ENCODE results near the gene SPSB1. TPM values are rescaled to one million over a fixed set of nuclear protein-coding genes. Genes with fewer than 3 reads are reported as not detected.
A peak's percentile ranks its signal among the peaks of the same experiment; 100 is the strongest.

SPSB1 gene
- total RNA-seq, 2 donors from 2014 or later: 20.4 to 26.9 TPM

DNA sequence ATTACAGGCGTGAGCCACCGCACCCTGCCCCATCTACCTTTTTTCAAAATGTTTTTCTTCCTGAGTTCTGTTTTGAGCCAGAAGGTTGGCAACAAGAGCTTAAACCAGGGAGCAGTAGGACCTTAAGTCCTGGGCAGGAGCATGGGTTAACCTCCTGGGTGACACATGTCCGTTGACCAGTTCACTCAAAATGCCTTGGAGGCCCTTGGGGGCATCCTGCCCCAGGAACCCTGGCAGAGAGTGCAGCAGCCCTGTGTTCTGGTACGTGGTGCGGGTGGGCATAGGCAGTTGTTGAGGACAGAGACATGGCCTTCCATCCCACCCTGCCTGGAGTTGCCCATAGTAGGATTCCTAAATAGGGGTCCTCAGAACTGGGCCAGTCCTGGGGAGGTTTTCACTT lies 46.5 kb upstream of the SPSB1 start:
- H3K27ac ChIP-seq (ENCODE audit: low read depth, low read length): no peak overlapping the region
- WGBS, 2 experiments (ENCODE audit: insufficient coverage in 1 of 2, insufficient read length in 1 of 2): 94 to 98% methylated on average over 4 to 5 of the region's 5 CpGs
- H3K9me3 ChIP-seq (ENCODE audit: control insufficient read depth, low read length): no peaks in the 10 kb centered on the region
- Mint-ChIP-seq H3K36me3 (ENCODE audit: low read depth) (peaks cover 8% of the 10 kb centered on the region), H3K4me1 (peaks cover 34% of the 10 kb centered on the region), H3K4me3 (no peak overlapping the region), H3K27me3 (ENCODE audit: insufficient read depth) (peaks cover 19% of the 10 kb centered on the region), H3K9me3 (no peaks in the 10 kb centered on the region), H3K27ac (no peak overlapping the region)
- H3K36me3 ChIP-seq (ENCODE audit: control insufficient read depth, insufficient read depth, low read length): no peaks in the 10 kb centered on the region
- H3K27me3 ChIP-seq (ENCODE audit: control insufficient read depth, insufficient read depth, low read length, poor library complexity, severe bottlenecking): no peaks in the 10 kb centered on the region
- TF ChIP-seq, protein P1, sequence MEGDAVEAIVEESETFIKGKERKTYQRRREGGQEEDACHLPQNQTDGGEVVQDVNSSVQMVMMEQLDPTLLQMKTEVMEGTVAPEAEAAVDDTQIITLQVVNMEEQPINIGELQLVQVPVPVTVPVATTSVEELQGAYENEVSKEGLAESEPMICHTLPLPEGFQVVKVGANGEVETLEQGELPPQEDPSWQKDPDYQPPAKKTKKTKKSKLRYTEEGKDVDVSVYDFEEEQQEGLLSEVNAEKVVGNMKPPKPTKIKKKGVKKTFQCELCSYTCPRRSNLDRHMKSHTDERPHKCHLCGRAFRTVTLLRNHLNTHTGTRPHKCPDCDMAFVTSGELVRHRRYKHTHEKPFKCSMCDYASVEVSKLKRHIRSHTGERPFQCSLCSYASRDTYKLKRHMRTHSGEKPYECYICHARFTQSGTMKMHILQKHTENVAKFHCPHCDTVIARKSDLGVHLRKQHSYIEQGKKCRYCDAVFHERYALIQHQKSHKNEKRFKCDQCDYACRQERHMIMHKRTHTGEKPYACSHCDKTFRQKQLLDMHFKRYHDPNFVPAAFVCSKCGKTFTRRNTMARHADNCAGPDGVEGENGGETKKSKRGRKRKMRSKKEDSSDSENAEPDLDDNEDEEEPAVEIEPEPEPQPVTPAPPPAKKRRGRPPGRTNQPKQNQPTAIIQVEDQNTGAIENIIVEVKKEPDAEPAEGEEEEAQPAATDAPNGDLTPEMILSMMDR (conservative IDR thresholded peaks at IDR 0.05): no peak
- H3K4me1 ChIP-seq (ENCODE audit: control insufficient read depth, insufficient read depth, low read length): peaks cover 23% of the 10 kb centered on the region
- H3K9ac ChIP-seq (ENCODE audit: extremely low read depth, low read length, poor library complexity, severe bottlenecking): no peak overlapping the region
- H3K4me3 ChIP-seq (ENCODE audit: low read length): no peak overlapping the region
- no peak for DNase-seq

DNA sequence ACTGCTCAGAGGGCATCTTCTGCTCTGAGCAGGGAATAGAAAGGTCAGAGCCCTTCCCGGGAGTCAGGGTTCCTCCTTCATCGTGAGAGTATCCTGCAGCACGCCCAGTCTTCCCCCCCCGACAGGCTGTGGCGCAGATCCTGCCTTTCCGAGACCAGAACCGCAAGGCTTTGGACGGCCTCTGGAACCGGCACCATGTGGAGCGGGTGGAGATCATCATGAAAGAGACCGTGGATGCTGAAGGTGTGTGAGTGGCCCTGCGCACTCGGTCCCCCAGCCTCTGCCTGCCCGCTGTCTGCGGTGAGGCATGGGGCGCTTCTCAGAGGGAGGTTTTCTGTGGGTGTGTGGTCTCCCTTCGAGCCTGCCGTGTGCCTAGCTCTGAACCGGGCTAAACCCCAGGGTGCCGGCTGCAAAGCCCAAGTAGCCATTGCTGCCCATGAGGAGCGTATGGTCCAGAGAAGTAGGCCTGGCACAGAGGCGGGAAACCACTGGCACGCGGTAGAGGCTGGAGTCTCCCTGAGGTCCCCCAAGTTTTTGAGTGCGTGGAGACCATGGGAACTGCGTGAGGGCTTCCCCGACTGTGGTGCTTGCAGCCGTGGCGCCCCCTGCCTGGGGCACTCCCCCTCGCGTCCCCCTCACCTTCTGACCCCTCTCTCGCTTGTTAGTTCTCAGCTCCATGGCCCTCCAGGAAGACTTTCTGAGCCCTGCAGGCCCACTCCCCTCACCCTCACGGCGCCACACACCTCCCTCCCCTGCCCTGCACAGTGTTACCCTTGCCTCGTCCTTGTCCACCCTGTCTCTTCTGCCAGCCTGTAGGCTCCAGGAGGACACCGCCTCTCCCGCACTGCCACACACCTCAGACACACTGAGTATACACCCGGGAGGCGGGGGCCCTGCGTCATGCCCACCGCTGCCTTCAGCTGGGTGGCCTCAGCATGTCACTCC lies 45.6 kb upstream of the SPSB1 start:
- peaks cover 38% of the 10 kb centered on the region for H3K4me1 Mint-ChIP-seq
- no peak overlapping the region for H3K27ac Mint-ChIP-seq
- H3K4me3 Mint-ChIP-seq: no peak overlapping the region
- H3K9me3 Mint-ChIP-seq: no peaks in the 10 kb centered on the region
- H3K36me3 ChIP-seq (ENCODE audit: control insufficient read depth, insufficient read depth, low read length): no peaks in the 10 kb centered on the region
- H3K27me3 ChIP-seq (ENCODE audit: control insufficient read depth, insufficient read depth, low read length, poor library complexity, severe bottlenecking): no peaks in the 10 kb centered on the region
- H3K9me3 ChIP-seq (ENCODE audit: control insufficient read depth, low read length): no peaks in the 10 kb centered on the region
- H3K9ac ChIP-seq (ENCODE audit: extremely low read depth, low read length, poor library complexity, severe bottlenecking): no peak overlapping the region
- H3K4me1 ChIP-seq (ENCODE audit: control insufficient read depth, insufficient read depth, low read length): peaks cover 23% of the 10 kb centered on the region
- H3K27ac ChIP-seq (ENCODE audit: low read depth, low read length): no peak overlapping the region
- H3K27me3 Mint-ChIP-seq (ENCODE audit: insufficient read depth): peaks cover 14% of the 10 kb centered on the region
- H3K36me3 Mint-ChIP-seq (ENCODE audit: low read depth): peaks cover 8% of the 10 kb centered on the region
- DNase-seq: no peak
- H3K4me3 ChIP-seq (ENCODE audit: low read length): no peak overlapping the region
- TF ChIP-seq, protein P1 (conservative IDR thresholded peaks at IDR 0.05): peak; percentile 43
- WGBS, 2 experiments (ENCODE audit: insufficient coverage in 1 of 2, insufficient read length in 1 of 2): 88 to 92% methylated on average over 30 to 41 of the region's 41 CpGs

DNA sequence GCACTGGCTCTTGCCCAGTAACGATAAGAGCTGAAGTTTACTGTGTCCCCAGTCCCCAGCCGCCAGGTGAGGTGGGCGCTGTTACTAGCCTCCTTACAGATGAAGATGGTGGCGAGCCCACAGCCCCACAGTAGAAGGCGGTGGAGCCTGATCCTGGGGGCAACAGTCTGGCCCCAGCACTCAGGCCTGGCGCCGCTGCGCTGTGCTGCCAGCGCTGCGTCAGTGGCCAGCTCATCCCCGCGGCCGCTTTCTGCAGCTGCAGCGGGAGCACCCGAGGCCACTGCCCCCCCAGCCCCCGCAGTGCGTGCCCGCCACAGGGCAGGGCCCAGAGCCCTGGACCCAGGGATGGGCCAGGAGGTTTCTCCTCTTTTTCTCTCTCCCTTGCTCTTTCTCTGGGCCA lies 44.8 kb upstream of the SPSB1 start:
- Histone ChIP-seq H3K27ac (ENCODE audit: low read depth, low read length) (no peak overlapping the region), H3K27me3 (ENCODE audit: control insufficient read depth, insufficient read depth, low read length, poor library complexity, severe bottlenecking) (no peaks in the 10 kb centered on the region), H3K9me3 (ENCODE audit: control insufficient read depth, low read length) (no peaks in the 10 kb centered on the region), H3K9ac (ENCODE audit: extremely low read depth, low read length, poor library complexity, severe bottlenecking) (no peak overlapping the region), H3K4me3 (ENCODE audit: low read length) (no peak overlapping the region), H3K4me1 (ENCODE audit: control insufficient read depth, insufficient read depth, low read length) (peaks cover 28% of the 10 kb centered on the region), H3K36me3 (ENCODE audit: control insufficient read depth, insufficient read depth, low read length) (no peaks in the 10 kb centered on the region)
- Mint-ChIP-seq H3K27me3 (ENCODE audit: insufficient read depth) (peaks cover 11% of the 10 kb centered on the region), H3K4me3 (no peak overlapping the region), H3K27ac (no peak overlapping the region), H3K36me3 (ENCODE audit: low read depth) (peaks cover 8% of the 10 kb centered on the region), H3K4me1 (peaks cover 34% of the 10 kb centered on the region), H3K9me3 (no peaks in the 10 kb centered on the region)
- TF ChIP-seq, protein P1 (conservative IDR thresholded peaks at IDR 0.05): no peak
- WGBS, 2 experiments (ENCODE audit: insufficient coverage in 1 of 2, insufficient read length in 1 of 2): 90 to 95% methylated on average over 11 to 18 of the region's 18 CpGs
- no peak for DNase-seq
